Adrenal gland (tissue), 5 donors: ENCODE results near the gene MYO9A.

Experiments used
- POLR2A ChIP-seq, 2 donors: fragments of 450-650 bp; IDR thresholded peaks; one replicate each; pipeline ENCODE4 v1.6.1; 2017; ENCODE audit warnings: antibody characterized with exemption in 2 of 2, mild to moderate bottlenecking in 2 of 2, moderate library complexity in 1 of 2
- TF ChIP-seq, protein P1 (sequence below), 6 experiments: fragments of 450-650 bp in 4 of 6; fragments of 200-600 bp in 2 of 6; sonication (generic) in 1 of 6; IDR thresholded peaks; 1 replicate in 5 of 6; 2 replicates in 1 of 6; pipeline versions ENCODE4 v1.5.1 to v1.8.0; 2016 to 2021; ENCODE audit warnings: antibody characterized with exemption in 6 of 6, mild to moderate bottlenecking in 2 of 6, moderate library complexity in 1 of 6
- donor health status: DM: no; HTN: no; CAD: no.

DNA sequence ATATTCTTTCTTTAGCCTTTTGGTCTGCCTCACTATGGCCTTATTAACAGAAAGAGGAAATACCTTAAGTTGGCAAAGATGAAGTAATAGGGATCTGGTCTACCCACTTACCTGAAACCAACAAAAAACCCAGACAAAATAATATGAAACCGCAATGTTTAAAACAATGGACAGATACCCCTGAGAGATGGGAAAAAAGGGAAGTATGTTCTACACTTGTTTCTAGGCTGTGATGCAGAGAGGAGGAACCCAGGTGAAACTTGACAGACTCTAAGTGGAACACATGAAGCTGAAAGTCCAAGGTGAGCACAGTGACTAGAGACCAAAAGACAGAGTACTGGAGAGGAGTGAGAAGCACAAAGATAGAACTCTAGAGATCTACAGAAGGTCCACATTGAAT, 229.2 kb downstream of the MYO9A start:
- TF ChIP-seq, protein P1, sequence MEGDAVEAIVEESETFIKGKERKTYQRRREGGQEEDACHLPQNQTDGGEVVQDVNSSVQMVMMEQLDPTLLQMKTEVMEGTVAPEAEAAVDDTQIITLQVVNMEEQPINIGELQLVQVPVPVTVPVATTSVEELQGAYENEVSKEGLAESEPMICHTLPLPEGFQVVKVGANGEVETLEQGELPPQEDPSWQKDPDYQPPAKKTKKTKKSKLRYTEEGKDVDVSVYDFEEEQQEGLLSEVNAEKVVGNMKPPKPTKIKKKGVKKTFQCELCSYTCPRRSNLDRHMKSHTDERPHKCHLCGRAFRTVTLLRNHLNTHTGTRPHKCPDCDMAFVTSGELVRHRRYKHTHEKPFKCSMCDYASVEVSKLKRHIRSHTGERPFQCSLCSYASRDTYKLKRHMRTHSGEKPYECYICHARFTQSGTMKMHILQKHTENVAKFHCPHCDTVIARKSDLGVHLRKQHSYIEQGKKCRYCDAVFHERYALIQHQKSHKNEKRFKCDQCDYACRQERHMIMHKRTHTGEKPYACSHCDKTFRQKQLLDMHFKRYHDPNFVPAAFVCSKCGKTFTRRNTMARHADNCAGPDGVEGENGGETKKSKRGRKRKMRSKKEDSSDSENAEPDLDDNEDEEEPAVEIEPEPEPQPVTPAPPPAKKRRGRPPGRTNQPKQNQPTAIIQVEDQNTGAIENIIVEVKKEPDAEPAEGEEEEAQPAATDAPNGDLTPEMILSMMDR (IDR thresholded peaks at IDR 0.05) = no peak
- TF ChIP-seq POLR2A (IDR thresholded peaks at IDR 0.05) = no peak
